ENCODE data around the gene TCEA2. TPM values are rescaled to one million over a fixed set of nuclear protein-coding genes. Genes with fewer than 3 reads are reported as not detected.

The TCEA2 gene
- total and polyA plus RNA-seq, 2 of the 13 experiments (the other 11 are each of a cell fraction or from before 2014, with no cell fraction given): 28.1 to 33.7 TPM

DNA sequence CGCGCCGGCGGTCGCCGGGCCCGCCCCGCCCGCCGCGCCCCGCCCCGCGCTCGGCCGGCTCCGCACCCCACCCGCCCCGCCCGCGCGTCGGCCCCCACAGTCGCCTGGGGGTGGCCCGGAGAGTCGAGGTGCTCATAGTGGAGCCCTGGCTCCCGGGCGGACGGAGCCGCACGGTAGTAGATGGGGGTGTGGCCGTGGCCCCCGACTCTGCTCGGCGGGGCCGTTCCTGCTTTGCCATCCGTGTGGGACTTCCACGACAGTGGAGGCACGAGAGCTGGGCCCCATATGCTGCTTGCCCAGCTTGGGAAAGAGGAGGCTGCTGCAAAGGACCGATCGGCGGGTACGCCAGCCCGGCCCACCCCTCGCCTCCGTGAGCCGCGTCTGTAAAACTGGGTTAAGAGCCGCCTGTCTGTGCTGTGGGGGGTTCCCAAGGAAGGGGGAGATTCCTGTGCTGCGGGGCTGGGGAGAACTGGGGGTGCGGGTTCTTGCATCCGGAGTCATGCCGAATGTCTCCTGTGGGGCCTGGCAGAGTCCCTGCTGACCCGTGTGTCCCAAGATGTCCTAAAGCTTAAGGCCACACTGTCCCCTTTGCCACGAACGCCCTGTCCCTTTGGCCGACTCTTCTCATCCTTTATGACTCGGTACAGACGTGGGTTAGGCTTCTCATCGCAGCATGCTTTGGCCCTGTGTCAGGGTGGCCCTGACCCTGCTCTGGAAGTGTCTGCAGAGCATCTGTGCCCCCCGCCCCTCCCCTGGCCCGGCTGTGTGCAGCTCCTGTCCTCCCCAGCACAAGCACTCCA lies 17.2 kb downstream of the TCEA2 start, which contains the start of gene OPRL1 (continued):
- TF ChIP-seq ZFX (CRISPR knock-in tag; IDR thresholded peaks at IDR 0.05; ENCODE audit: low read depth) (peak; percentile 19; the same call in 1 of the 2 replicates), SATB2 (CRISPR knock-in tag; IDR thresholded peaks at IDR 0.05) (no peak), ZZZ3 (CRISPR knock-in tag; IDR thresholded peaks at IDR 0.05; ENCODE audit: borderline replicate concordance) (no peak), NBN (conservative IDR thresholded peaks at IDR 0.05) (no peak), NFYC (CRISPR knock-in tag; IDR thresholded peaks at IDR 0.05) (no peak), KMT2B (CRISPR knock-in tag; IDR thresholded peaks at IDR 0.05) (no peak), ZNF678 (CRISPR knock-in tag; IDR thresholded peaks at IDR 0.05) (peak; percentile 62; the same call in 1 of the 2 replicates), ZNF33A (CRISPR knock-in tag; IDR thresholded peaks at IDR 0.05; ENCODE audit: borderline replicate concordance) (no peak), POGZ (CRISPR knock-in tag; IDR thresholded peaks at IDR 0.05) (0 out of 2 replicates have a peak, but pooled peaks have one; percentile 44), GATA4 (IDR thresholded peaks at IDR 0.05; ENCODE audit: borderline replicate concordance, low read depth) (no peak), MXI1 (IDR thresholded peaks at IDR 0.05; ENCODE audit: borderline replicate concordance, low read depth, low read length) (no peak), NFE2L2 (IDR thresholded peaks at IDR 0.05; ENCODE audit: low read length) (no peak), ZFP37 (CRISPR knock-in tag; IDR thresholded peaks at IDR 0.05; ENCODE audit: borderline replicate concordance) (no peak), ZNF547 (CRISPR knock-in tag; IDR thresholded peaks at IDR 0.05) (0 out of 2 replicates have a peak, but pooled peaks have one; percentile 75), MXD4 (CRISPR knock-in tag; IDR thresholded peaks at IDR 0.05) (no peak), ZNF557 (CRISPR knock-in tag; IDR thresholded peaks at IDR 0.05) (no peak)
- TF ChIP-seq, protein P1, sequence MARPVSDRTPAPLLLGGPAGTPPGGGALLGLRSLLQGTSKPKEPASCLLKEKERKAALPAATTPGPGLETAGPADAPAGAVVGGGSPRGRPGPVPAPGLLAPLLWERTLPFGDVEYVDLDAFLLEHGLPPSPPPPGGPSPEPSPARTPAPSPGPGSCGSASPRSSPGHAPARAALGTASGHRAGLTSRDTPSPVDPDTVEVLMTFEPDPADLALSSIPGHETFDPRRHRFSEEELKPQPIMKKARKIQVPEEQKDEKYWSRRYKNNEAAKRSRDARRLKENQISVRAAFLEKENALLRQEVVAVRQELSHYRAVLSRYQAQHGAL (CRISPR knock-in tag; IDR thresholded peaks at IDR 0.05; ENCODE audit: not compliant biosample characterization): no peak
- TF ChIP-seq, protein P2, sequence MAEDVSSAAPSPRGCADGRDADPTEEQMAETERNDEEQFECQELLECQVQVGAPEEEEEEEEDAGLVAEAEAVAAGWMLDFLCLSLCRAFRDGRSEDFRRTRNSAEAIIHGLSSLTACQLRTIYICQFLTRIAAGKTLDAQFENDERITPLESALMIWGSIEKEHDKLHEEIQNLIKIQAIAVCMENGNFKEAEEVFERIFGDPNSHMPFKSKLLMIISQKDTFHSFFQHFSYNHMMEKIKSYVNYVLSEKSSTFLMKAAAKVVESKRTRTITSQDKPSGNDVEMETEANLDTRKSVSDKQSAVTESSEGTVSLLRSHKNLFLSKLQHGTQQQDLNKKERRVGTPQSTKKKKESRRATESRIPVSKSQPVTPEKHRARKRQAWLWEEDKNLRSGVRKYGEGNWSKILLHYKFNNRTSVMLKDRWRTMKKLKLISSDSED (CRISPR knock-in tag; IDR thresholded peaks at IDR 0.05): peak; percentile 63; the same call in 1 of the 2 replicates
- TF ChIP-seq, protein P3, sequence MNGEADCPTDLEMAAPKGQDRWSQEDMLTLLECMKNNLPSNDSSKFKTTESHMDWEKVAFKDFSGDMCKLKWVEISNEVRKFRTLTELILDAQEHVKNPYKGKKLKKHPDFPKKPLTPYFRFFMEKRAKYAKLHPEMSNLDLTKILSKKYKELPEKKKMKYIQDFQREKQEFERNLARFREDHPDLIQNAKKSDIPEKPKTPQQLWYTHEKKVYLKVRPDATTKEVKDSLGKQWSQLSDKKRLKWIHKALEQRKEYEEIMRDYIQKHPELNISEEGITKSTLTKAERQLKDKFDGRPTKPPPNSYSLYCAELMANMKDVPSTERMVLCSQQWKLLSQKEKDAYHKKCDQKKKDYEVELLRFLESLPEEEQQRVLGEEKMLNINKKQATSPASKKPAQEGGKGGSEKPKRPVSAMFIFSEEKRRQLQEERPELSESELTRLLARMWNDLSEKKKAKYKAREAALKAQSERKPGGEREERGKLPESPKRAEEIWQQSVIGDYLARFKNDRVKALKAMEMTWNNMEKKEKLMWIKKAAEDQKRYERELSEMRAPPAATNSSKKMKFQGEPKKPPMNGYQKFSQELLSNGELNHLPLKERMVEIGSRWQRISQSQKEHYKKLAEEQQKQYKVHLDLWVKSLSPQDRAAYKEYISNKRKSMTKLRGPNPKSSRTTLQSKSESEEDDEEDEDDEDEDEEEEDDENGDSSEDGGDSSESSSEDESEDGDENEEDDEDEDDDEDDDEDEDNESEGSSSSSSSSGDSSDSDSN (CRISPR knock-in tag; IDR thresholded peaks at IDR 0.05): peak; percentile 68
- TF ChIP-seq, protein P4, sequence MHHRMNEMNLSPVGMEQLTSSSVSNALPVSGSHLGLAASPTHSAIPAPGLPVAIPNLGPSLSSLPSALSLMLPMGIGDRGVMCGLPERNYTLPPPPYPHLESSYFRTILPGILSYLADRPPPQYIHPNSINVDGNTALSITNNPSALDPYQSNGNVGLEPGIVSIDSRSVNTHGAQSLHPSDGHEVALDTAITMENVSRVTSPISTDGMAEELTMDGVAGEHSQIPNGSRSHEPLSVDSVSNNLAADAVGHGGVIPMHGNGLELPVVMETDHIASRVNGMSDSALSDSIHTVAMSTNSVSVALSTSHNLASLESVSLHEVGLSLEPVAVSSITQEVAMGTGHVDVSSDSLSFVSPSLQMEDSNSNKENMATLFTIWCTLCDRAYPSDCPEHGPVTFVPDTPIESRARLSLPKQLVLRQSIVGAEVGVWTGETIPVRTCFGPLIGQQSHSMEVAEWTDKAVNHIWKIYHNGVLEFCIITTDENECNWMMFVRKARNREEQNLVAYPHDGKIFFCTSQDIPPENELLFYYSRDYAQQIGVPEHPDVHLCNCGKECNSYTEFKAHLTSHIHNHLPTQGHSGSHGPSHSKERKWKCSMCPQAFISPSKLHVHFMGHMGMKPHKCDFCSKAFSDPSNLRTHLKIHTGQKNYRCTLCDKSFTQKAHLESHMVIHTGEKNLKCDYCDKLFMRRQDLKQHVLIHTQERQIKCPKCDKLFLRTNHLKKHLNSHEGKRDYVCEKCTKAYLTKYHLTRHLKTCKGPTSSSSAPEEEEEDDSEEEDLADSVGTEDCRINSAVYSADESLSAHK (CRISPR knock-in tag; IDR thresholded peaks at IDR 0.05; ENCODE audit: borderline replicate concordance): no peak
- TF ChIP-seq, protein P5, sequence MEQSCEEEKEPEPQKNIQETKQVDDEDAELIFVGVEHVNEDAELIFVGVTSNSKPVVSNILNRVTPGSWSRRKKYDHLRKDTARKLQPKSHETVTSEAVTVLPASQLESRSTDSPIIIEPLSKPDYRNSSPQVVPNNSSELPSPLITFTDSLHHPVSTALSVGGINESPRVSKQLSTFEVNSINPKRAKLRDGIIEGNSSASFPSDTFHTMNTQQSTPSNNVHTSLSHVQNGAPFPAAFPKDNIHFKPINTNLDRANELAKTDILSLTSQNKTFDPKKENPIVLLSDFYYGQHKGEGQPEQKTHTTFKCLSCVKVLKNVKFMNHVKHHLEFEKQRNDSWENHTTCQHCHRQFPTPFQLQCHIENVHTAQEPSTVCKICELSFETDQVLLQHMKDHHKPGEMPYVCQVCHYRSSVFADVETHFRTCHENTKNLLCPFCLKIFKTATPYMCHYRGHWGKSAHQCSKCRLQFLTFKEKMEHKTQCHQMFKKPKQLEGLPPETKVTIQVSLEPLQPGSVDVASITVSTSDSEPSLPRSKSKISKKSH (CRISPR knock-in tag; IDR thresholded peaks at IDR 0.05; ENCODE audit: borderline replicate concordance): peak; percentile 70; the same call in 1 of the 2 replicates
